Retinal pigment epithelial cell (primary cell): Measurements from ENCODE around the gene KIAA2012.

Source experiments
- DNase-seq: peaks from one replicate; pipeline ENCODE4 v3.0.0-alpha.2; 2010; ENCODE audit warnings: low read depth
- H3K4me3 ChIP-seq: 2 replicates; pipeline ENCODE4 v1.5.1; 2011; ENCODE audit warnings: mild to moderate bottlenecking, low read length, control low read depth, moderate library complexity
- CTCF ChIP-seq: conservative IDR thresholded peaks from 2 replicates; pipeline ENCODE4 v1.5.1; 2011; ENCODE audit warnings: low read depth, low read length, control low read depth, inconsistent platforms

The KIAA2012 gene

DNA sequence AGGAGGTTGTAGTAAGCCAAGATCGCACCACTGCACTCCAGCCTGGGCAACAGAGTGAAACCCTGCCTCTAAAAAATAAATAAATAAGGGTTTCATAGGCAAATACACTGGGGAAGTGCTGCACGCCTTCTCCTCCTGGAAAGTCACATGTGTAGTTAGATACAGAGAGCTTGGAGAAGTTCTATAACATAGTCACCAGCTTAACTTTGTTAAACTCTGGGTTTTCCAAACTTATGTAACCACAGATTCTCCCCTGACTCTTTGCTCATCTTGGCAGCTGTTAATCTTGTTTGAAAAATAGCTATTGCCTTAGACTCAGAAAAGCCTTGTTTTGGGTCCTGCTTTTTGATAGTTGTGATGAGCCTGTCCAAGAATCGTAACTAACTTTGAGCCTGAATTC, 25.2 kb downstream of the KIAA2012 start:
- DNase-seq = no peak
- H3K4me3 ChIP-seq = no peak overlapping the region
- no peak for TF ChIP-seq CTCF

GRCh38 chr2:202099515-202099914, 26.5 kb downstream of the KIAA2012 start:
- no peak overlapping the region for H3K4me3 ChIP-seq
- no peak for DNase-seq
- no peak for TF ChIP-seq CTCF

DNA sequence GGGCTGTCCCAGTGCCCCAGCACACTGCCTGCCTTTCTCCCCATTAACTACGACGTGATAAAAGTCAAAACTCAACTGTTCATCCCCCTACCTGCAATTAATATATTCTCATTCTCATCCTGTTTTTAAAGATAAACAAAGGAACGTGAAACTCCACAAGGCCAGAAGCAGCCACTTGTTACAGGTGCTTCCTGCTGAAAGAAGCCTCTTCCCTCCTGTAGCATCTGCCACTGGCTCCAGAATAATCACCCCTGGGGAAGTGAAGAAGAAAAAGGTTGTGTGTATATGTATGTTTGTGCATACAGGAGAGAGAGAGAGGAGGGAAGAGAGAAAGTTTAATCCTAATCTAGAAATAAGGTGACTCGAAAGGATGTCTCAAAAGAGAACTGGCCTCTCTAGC, 27.1 kb downstream of the KIAA2012 start:
- no peak for TF ChIP-seq CTCF
- no peak overlapping the region for H3K4me3 ChIP-seq
- no peak for DNase-seq

DNA sequence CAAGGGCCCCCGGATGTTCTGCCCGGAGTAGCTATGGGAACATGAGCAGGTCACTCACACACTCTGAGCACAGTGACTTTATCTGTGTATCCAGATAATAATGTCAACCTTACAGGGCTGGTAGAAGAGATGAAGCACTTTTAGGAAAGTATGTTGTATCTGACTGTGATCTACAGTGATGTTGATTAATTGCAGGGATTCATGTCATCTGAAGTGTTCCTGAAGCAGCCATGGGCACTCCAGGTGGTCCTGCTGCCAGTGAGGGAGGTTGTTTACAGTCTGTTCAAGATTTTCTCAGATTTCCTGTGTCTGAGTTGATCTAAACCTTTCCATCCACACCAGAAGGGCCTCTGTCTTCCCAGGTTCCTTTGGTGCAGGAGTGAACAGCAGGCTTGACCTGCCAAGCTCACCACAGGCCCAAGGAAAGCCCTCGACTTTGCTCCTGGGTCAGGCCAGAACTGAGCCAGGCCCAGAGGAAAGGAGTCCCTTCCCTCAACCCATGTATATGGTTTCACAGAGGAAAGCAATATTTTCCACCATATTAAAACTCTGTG, 28.0 kb downstream of the KIAA2012 start:
- TF ChIP-seq CTCF = no peak
- H3K4me3 ChIP-seq = no peak overlapping the region
- DNase-seq = no peak

GRCh38 chr2:202102425-202103000, 29.5 kb downstream of the KIAA2012 start:
- no peak for TF ChIP-seq CTCF
- no peak overlapping the region for H3K4me3 ChIP-seq
- DNase-seq = no peak

GRCh38 chr2:202104286-202104870, 31.3 kb downstream of the KIAA2012 start:
- DNase-seq = no peak
- no peak overlapping the region for H3K4me3 ChIP-seq
- peak; percentile 79 for TF ChIP-seq CTCF

- no peak for DNase-seq
- no peak for TF ChIP-seq CTCF
- H3K4me3 ChIP-seq = no peak overlapping the region
Observed at GRCh38 chr2:202105025-202105424, 32.0 kb downstream of the KIAA2012 start.
